Skin epidermis (tissue), 12 donors: ENCODE results near the gene CLEC17A.

ENCODE experiments used
- H3K27ac ChIP-seq, 21 experiments: fragments of 200-600 bp; sonication (generic) in 11 of 21; one replicate each; pipeline ENCODE4 v1.5.0; 2020; ENCODE audit warnings: mild to moderate bottlenecking in 3 of 21, inconsistent platforms in 2 of 21, moderate library complexity in 2 of 21
- H3K4me3 ChIP-seq, 7 experiments: fragments of 200-600 bp; sonication (generic) in 2 of 7; one replicate each; pipeline ENCODE4 v1.5.0; 2020; ENCODE audit warnings: inconsistent platforms in 2 of 7, mild to moderate bottlenecking in 2 of 7, moderate library complexity in 1 of 7

The CLEC17A gene

GRCh38 chr19:14629557-14629956 is 46.7 kb downstream of the CLEC17A start:
- H3K4me3 ChIP-seq, result no peak overlapping the region
- no peak overlapping the region for H3K27ac ChIP-seq

- Histone ChIP-seq H3K27ac (no peak overlapping the region), H3K4me3 (no peak overlapping the region)
Measured at GRCh38 chr19:14632286-14632685, 49.4 kb downstream of the CLEC17A start.

GRCh38 chr19:14639536-14640277 is 56.8 kb downstream of the CLEC17A start:
- no peak overlapping the region for H3K27ac ChIP-seq
- no peak overlapping the region for H3K4me3 ChIP-seq

GRCh38 chr19:14648506-14648905 is 65.6 kb downstream of the CLEC17A start:
- H3K27ac ChIP-seq, result no peak overlapping the region
- no peak overlapping the region for H3K4me3 ChIP-seq

- Histone ChIP-seq H3K4me3 (no peak overlapping the region), H3K27ac (no peak overlapping the region)
Measured at GRCh38 chr19:14649020-14649419, 66.1 kb downstream of the CLEC17A start.

- Histone ChIP-seq H3K27ac (no peak overlapping the region), H3K4me3 (no peak overlapping the region)
Measured at GRCh38 chr19:14650161-14650560, 67.3 kb downstream of the CLEC17A start.

GRCh38 chr19:14654786-14655560 is 72.1 kb downstream of the CLEC17A start:
- Histone ChIP-seq H3K4me3 (no peak overlapping the region), H3K27ac (no peak overlapping the region)

GRCh38 chr19:14655726-14656125 is 72.8 kb downstream of the CLEC17A start:
- no peak overlapping the region for H3K27ac ChIP-seq
- no peak overlapping the region for H3K4me3 ChIP-seq

GRCh38 chr19:14659874-14660489 is 77.1 kb downstream of the CLEC17A start:
- Histone ChIP-seq H3K27ac (no peak overlapping the region), H3K4me3 (no peak overlapping the region)

- no peak overlapping the region for H3K27ac ChIP-seq
- H3K4me3 ChIP-seq, result no peak overlapping the region
Measured at GRCh38 chr19:14661372-14661924, 78.6 kb downstream of the CLEC17A start.
